Endodermal cell (in vitro differentiated cells): ENCODE measurements around the gene FAM181B. TPM values are rescaled to one million over a fixed set of nuclear protein-coding genes. Genes with fewer than 3 reads are reported as not detected.

Experiments
- DNase-seq: peaks from one replicate; pipeline ENCODE4 v3.0.0-alpha.2; 2017
- H3K27ac ChIP-seq: 2 replicates; pipeline ENCODE4 v1.5.1; 2013; ENCODE audit warnings: mild to moderate bottlenecking, low read depth, low read length, moderate library complexity
- H3K27me3 ChIP-seq: 2 replicates; pipeline ENCODE4 v1.6.1; 2013; ENCODE audit warnings: mild to moderate bottlenecking, low read length, moderate library complexity; ENCODE audit not compliant: insufficient read depth, control insufficient read depth, poor library complexity, severe bottlenecking
- H3K36me3 ChIP-seq: 2 replicates; pipeline ENCODE4 v1.7.0; 2013; ENCODE audit warnings: mild to moderate bottlenecking, low read length, moderate library complexity; ENCODE audit not compliant: control insufficient read depth, insufficient read depth
- H3K4me1 ChIP-seq: one replicate; pipeline ENCODE4 v1.7.0; 2013; ENCODE audit warnings: low read length; ENCODE audit not compliant: control insufficient read depth, insufficient read depth
- H3K4me3 ChIP-seq: 2 replicates; pipeline ENCODE4 v1.5.1; 2013; ENCODE audit warnings: mild to moderate bottlenecking, low read length, moderate library complexity
- H3K9ac ChIP-seq: 2 replicates; pipeline ENCODE4 v1.6.1; 2013; ENCODE audit warnings: mild to moderate bottlenecking, low read length, moderate library complexity; ENCODE audit not compliant: poor library complexity, severe bottlenecking; ENCODE audit errors: extremely low read depth
- H3K9me3 ChIP-seq: 2 replicates; pipeline ENCODE4 v1.6.1; 2013; ENCODE audit warnings: mild to moderate bottlenecking, low read length, moderate library complexity; ENCODE audit not compliant: control insufficient read depth
- H3K27ac Mint-ChIP-seq: 2 replicates; pipeline ENCODE4 v1.8.0; 2020; ENCODE audit warnings: mixed read lengths
- H3K27me3 Mint-ChIP-seq: 2 replicates; pipeline ENCODE4 v1.8.0; 2021; ENCODE audit warnings: mild to moderate bottlenecking, mixed read lengths; ENCODE audit not compliant: insufficient read depth
- H3K36me3 Mint-ChIP-seq: 2 replicates; pipeline ENCODE4 v1.8.0; 2020; ENCODE audit warnings: low read depth, mixed read lengths
- H3K4me1 Mint-ChIP-seq: 2 replicates; pipeline ENCODE4 v1.8.0; 2020; ENCODE audit warnings: mixed read lengths
- H3K4me3 Mint-ChIP-seq: 2 replicates; pipeline ENCODE4 v1.8.0; 2020; ENCODE audit warnings: mild to moderate bottlenecking, moderate library complexity, mixed read lengths
- H3K9me3 Mint-ChIP-seq: 2 replicates; pipeline ENCODE4 v1.8.0; 2020; ENCODE audit warnings: mild to moderate bottlenecking, mixed read lengths
- CTCF ChIP-seq: fragments of 200-600 bp; sonication (generic); conservative IDR thresholded peaks from 2 replicates; pipeline ENCODE4 v1.5.0; 2021; ENCODE audit warnings: antibody characterized with exemption, mild to moderate bottlenecking
- WGBS, 2 experiments: methylation state at CpG; one replicate each; pipeline versions ENCODE4 v1.1.5 to v1.1.7; 2013; ENCODE audit warnings: missing lambda C conversion rate in 2 of 2, mixed read lengths in 1 of 2; ENCODE audit not compliant: insufficient coverage in 1 of 2, insufficient read length in 1 of 2; 5-methylcytosine and 5-hydroxymethylcytosine counted together
- total RNA-seq, 2 donors: library from RNA; stranded (reverse); fragmentation: NEBNext Ultra II Directional in 1 of 2; extraction: Animal tissue kit (Norgen Biotek cat#: 25700) in 1 of 2; gene quantifications; 2 replicates in 1 of 2; 3 replicates in 1 of 2; pipeline ENCODE4 v1.2.1, GENCODE V29; 2021

The FAM181B gene
- total RNA-seq, 2 donors from 2014 or later = 1.5 to 4.7 TPM

- Mint-ChIP-seq H3K4me3 (no peak overlapping the region), H3K27ac (no peak overlapping the region), H3K4me1 (peaks cover 2% of the 10 kb centered on the region), H3K9me3 (no peaks in the 10 kb centered on the region), H3K36me3 (no peaks in the 10 kb centered on the region), H3K27me3 (peaks cover 16% of the 10 kb centered on the region)
- H3K27ac ChIP-seq = no peak overlapping the region
- peak; percentile 73 for DNase-seq
- 14 to 33% methylated on average over 3 to 5 of the region's 5 CpGs for WGBS, 2 experiments
- no peaks in the 10 kb centered on the region for H3K36me3 ChIP-seq
- H3K4me1 ChIP-seq = peaks cover 6% of the 10 kb centered on the region
- H3K4me3 ChIP-seq = no peak overlapping the region
- peak; percentile 90 for TF ChIP-seq CTCF
- H3K9ac ChIP-seq = no peak overlapping the region
- no peaks in the 10 kb centered on the region for H3K27me3 ChIP-seq
- H3K9me3 ChIP-seq = no peaks in the 10 kb centered on the region
These were observed 15.4 kb downstream of the FAM181B start for GRCh38 chr11:82718307-82718706.

- TF ChIP-seq CTCF = no peak
- peaks cover 2% of the 10 kb centered on the region for H3K4me1 Mint-ChIP-seq
- H3K9me3 Mint-ChIP-seq = no peaks in the 10 kb centered on the region
- peaks cover 6% of the 10 kb centered on the region for H3K4me1 ChIP-seq
- DNase-seq = peak; percentile 67
- H3K9me3 ChIP-seq = no peaks in the 10 kb centered on the region
- no peak overlapping the region for H3K4me3 Mint-ChIP-seq
- peaks cover 7% of the 10 kb centered on the region for H3K27me3 ChIP-seq
- no peak overlapping the region for H3K9ac ChIP-seq
- H3K36me3 ChIP-seq = no peaks in the 10 kb centered on the region
- no peak overlapping the region for H3K27ac Mint-ChIP-seq
- H3K4me3 ChIP-seq = no peak overlapping the region
- 88 to 93% methylated on average over 11 to 13 of the region's 14 CpGs for WGBS, 2 experiments
- peaks cover 9% of the 10 kb centered on the region for H3K27me3 Mint-ChIP-seq
- H3K36me3 Mint-ChIP-seq = no peaks in the 10 kb centered on the region
- no peak overlapping the region for H3K27ac ChIP-seq
These were observed 19.1 kb downstream of the FAM181B start for GRCh38 chr11:82714346-82715174.

- Histone ChIP-seq H3K9ac (no peak overlapping the region), H3K9me3 (no peaks in the 10 kb centered on the region), H3K36me3 (no peaks in the 10 kb centered on the region), H3K27me3 (peaks cover 7% of the 10 kb centered on the region), H3K4me3 (no peak overlapping the region), H3K4me1 (peaks cover 6% of the 10 kb centered on the region), H3K27ac (no peak overlapping the region)
- no peak for TF ChIP-seq CTCF
- H3K36me3 Mint-ChIP-seq = no peaks in the 10 kb centered on the region
- no peak overlapping the region for H3K27ac Mint-ChIP-seq
- H3K9me3 Mint-ChIP-seq = peaks cover 2% of the 10 kb centered on the region
- H3K4me3 Mint-ChIP-seq = no peak overlapping the region
- no peak for DNase-seq
- peaks cover 9% of the 10 kb centered on the region for H3K4me1 Mint-ChIP-seq
- H3K27me3 Mint-ChIP-seq = peaks cover 4% of the 10 kb centered on the region
These were observed 22.0 kb downstream of the FAM181B start for GRCh38 chr11:82711648-82712047.
